Upper lobe of right lung (tissue), 1 donor: ENCODE results near the gene NEAT1. TPM values are rescaled to one million over a fixed set of nuclear protein-coding genes. Genes with fewer than 3 reads are reported as not detected.
"Not testable (repeated sequence)": the region's sequence is repeated elsewhere in the genome, so short reads cannot be mapped to it uniquely, and the experiment has no call there.

Source experiments
- ATAC-seq: fragments of 200-7000 bp; cut with Tn5 transposase; one replicate; pipeline ENCODE4 v1.9.1; 2020; ENCODE audit warnings: mild to moderate bottlenecking, moderate library complexity
- DNase-seq: peaks from one replicate; pipeline ENCODE4 v3.0.0-alpha.2; 2020
- H3K27ac ChIP-seq: fragments of 200-600 bp; one replicate; pipeline ENCODE4 v1.8.0; 2022
- H3K27me3 ChIP-seq: fragments of 200-600 bp; one replicate; pipeline ENCODE4 v1.8.0; 2022; ENCODE audit warnings: mild to moderate bottlenecking
- H3K36me3 ChIP-seq: fragments of 200-600 bp; one replicate; pipeline ENCODE4 v1.8.0; 2022
- H3K4me1 ChIP-seq: fragments of 200-600 bp; one replicate; pipeline ENCODE4 v1.8.0; 2022
- H3K4me3 ChIP-seq: fragments of 200-600 bp; one replicate; pipeline ENCODE4 v1.8.0; 2022; ENCODE audit warnings: mild to moderate bottlenecking
- H3K9me3 ChIP-seq: fragments of 200-600 bp; one replicate; pipeline ENCODE4 v1.8.0; 2022
- CTCF ChIP-seq: fragments of 200-600 bp; IDR thresholded peaks from one replicate; pipeline ENCODE4 v1.8.0; 2022; ENCODE audit warnings: antibody characterized with exemption
- intact Hi-C: fragments of 100-400 bp; cut with DNase I; formaldehyde crosslinking; loops from one replicate; pipeline ENCODE4 v1.11.0; 2022
- total RNA-seq: library from RNA; stranded (reverse); fragmentation: NEBNext Ultra II Directional; extraction: Animal tissue kit (Norgen Biotek cat#: 25700); gene quantifications from one replicate; pipeline ENCODE4 v1.2.1, GENCODE V29; 2021
- donor health status: DM: no; HTN: yes; CAD: no; lungs with severe emphysema.

Gene NEAT1
- total RNA-seq, 1 donor from 2014 or later = 1,120 TPM

GRCh38 chr11:65470433-65471049, 47.9 kb downstream of the NEAT1 start:
- TF ChIP-seq CTCF = no peak
- no peaks in the 10 kb centered on the region for H3K9me3 ChIP-seq
- no peak for DNase-seq
- ATAC-seq = no peak
- peak overlapping the region; percentile 90 for H3K27ac ChIP-seq
- intact Hi-C loops = loop anchor here (5.0 kb wide), 1 partner anchor 37 kb away; no protein-coding TSS in a partner anchor
- peaks cover 23% of the 10 kb centered on the region for H3K4me1 ChIP-seq
- no peak overlapping the region for H3K4me3 ChIP-seq
- H3K36me3 ChIP-seq = no peaks in the 10 kb centered on the region
- H3K27me3 ChIP-seq = no peaks in the 10 kb centered on the region

- Histone ChIP-seq H3K4me1 (peaks cover 27% of the 10 kb centered on the region), H3K27me3 (no peaks in the 10 kb centered on the region), H3K36me3 (no peaks in the 10 kb centered on the region), H3K4me3 (peak overlapping the region; percentile 25), H3K27ac (peak overlapping the region; percentile 90), H3K9me3 (no peaks in the 10 kb centered on the region)
- DNase-seq = peak; percentile 89
- TF ChIP-seq CTCF = peak; percentile 80
- intact Hi-C loops = loop anchor here (5.0 kb wide), 1 partner anchor 36 kb away; no protein-coding TSS in a partner anchor
- peak; percentile 92 for ATAC-seq
These were observed 48.9 kb downstream of the NEAT1 start for GRCh38 chr11:65471447-65471891.

DNA sequence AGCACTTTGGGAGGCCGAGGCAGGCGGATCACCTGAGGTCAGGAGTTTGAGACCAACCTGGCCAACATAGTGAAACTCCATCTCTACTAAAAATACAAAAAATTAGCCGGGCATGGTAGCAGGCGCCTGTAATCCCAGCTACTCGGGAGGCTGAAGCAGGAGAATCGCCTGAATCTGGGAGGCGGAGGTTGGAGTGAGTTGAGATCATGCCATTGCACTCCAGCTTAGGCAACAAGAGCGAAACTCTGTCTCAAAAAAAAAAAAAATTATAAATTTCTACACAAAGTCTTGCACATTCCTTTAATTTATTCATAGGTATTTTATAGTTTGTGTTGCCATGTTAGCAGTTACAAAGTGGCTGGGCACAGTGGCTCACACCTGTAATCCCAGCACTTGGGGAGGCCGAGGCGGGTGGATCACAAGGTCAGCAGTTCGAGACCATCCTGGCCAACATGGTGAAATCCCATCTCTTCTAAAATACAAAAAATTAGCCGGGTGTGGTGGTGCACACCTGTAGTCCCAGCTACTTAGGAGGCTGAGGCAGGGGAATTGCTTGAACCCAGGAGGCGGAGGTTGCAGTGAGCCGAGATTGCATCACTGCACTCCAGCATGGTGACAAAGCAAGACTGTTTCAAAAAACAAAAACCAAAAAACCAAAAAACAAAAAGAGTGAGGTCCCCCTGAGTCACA, 50.1 kb downstream of the NEAT1 start:
- Histone ChIP-seq H3K27ac (peak overlapping the region; percentile 87), H3K4me1 (peaks cover 29% of the 10 kb centered on the region)
- intact Hi-C loops = loop anchor here (5.0 kb wide), 1 partner anchor 35 kb away; no protein-coding TSS in a partner anchor

GRCh38 chr11:65473278-65473860, 50.8 kb downstream of the NEAT1 start:
- no peak for TF ChIP-seq CTCF
- Histone ChIP-seq H3K4me1 (peaks cover 33% of the 10 kb centered on the region), H3K36me3 (no peaks in the 10 kb centered on the region), H3K4me3 (no peak overlapping the region), H3K27me3 (no peaks in the 10 kb centered on the region), H3K9me3 (no peaks in the 10 kb centered on the region), H3K27ac (peak overlapping the region; percentile 87)
- intact Hi-C loops = loop anchor here (5.0 kb wide), 1 partner anchor 34 kb away; no protein-coding TSS in a partner anchor
- ATAC-seq (no peak), DNase-seq (no peak)

More for the DNA sequence above, 50.1 kb downstream of the NEAT1 start:
- not testable (repeated sequence) for ATAC-seq, H3K36me3 ChIP-seq, H3K4me3 ChIP-seq, H3K27me3 ChIP-seq, H3K9me3 ChIP-seq, DNase-seq

- H3K36me3 ChIP-seq = no peaks in the 10 kb centered on the region
- H3K27ac ChIP-seq = no peak overlapping the region
- peaks cover 43% of the 10 kb centered on the region for H3K4me1 ChIP-seq
- no peak for TF ChIP-seq CTCF
- no peak for DNase-seq
- H3K9me3 ChIP-seq = no peaks in the 10 kb centered on the region
- intact Hi-C loops = loop anchor here (5.0 kb wide), 1 partner anchor 32 kb away; no protein-coding TSS in a partner anchor
- no peak for ATAC-seq
- H3K27me3 ChIP-seq = no peaks in the 10 kb centered on the region
- H3K4me3 ChIP-seq = no peak overlapping the region
These were observed 52.3 kb downstream of the NEAT1 start for GRCh38 chr11:65474864-65475263.

DNA sequence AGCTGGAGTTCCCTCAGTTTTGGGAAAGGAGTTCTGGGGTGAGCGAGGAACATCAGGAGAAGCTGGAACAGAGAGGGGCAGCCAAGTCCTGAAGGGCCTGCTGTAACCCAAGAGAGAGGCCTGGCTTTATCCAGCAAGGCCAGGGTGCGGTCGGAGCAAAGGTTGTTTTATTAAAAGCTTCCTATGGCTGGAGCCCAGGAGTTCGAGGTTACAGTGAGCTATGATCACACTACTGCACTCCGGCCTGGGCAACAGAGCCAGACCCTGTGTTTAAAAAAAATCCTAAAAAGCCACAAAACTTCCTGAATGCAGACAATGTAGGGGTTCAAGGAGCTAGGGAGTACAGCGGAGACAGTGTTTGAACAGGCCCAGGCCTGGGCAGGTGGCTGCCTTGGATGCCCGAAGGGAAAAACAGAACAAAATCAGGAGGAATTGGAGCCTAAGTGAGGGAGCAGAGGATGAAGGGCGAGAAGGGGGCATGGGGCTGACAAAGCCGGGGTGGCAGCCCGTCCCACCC, 54.1 kb downstream of the NEAT1 start:
- no peak for TF ChIP-seq CTCF
- ATAC-seq (no peak), DNase-seq (no peak)
- Histone ChIP-seq H3K4me3 (peak overlapping the region; percentile 73), H3K4me1 (peaks cover 50% of the 10 kb centered on the region), H3K27ac (peak overlapping the region; percentile 99), H3K27me3 (no peaks in the 10 kb centered on the region), H3K9me3 (no peaks in the 10 kb centered on the region), H3K36me3 (no peaks in the 10 kb centered on the region)
- intact Hi-C loops = no loop called here
